Measurements from ENCODE around the gene VCAN.

DNA sequence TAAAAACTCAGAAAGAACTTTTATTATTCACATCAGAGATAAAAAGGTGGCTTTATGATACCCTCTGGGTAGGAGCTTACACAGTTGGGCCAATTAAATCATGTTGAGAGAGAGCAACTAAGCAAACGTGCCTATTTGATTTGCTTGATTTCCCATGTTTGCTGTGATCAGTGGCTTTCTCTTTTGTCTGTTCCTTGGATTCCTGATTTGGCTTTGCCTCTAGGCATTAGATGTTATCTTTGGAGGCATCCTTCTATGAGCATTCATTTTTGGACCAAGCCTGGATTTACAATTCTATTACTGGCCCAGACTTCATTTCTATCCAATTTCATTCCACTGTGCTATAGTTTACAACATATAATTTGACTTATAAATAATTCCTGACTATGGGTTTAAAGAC lies 35.9 kb downstream of the VCAN start:
- no peak for TF ChIP-seq POLR2A (IDR thresholded peaks at IDR 0.05; ENCODE audit: low read depth)
- TF ChIP-seq, protein P1, sequence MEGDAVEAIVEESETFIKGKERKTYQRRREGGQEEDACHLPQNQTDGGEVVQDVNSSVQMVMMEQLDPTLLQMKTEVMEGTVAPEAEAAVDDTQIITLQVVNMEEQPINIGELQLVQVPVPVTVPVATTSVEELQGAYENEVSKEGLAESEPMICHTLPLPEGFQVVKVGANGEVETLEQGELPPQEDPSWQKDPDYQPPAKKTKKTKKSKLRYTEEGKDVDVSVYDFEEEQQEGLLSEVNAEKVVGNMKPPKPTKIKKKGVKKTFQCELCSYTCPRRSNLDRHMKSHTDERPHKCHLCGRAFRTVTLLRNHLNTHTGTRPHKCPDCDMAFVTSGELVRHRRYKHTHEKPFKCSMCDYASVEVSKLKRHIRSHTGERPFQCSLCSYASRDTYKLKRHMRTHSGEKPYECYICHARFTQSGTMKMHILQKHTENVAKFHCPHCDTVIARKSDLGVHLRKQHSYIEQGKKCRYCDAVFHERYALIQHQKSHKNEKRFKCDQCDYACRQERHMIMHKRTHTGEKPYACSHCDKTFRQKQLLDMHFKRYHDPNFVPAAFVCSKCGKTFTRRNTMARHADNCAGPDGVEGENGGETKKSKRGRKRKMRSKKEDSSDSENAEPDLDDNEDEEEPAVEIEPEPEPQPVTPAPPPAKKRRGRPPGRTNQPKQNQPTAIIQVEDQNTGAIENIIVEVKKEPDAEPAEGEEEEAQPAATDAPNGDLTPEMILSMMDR (IDR thresholded peaks at IDR 0.05), result no peak
- TF ChIP-seq EP300 (IDR thresholded peaks at IDR 0.05), result no peak
